GM19452 (cell line): ENCODE data around the gene ANKRD65.
"Not testable (repeated sequence)": the region's sequence is repeated elsewhere in the genome, so short reads cannot be mapped to it uniquely, and the experiment has no call there.

Experiments
- ATAC-seq: cut with Tn5 transposase; IDR thresholded peaks from one replicate; pipeline ENCODE4 v1.9.1; 2021; ENCODE audit not compliant: unreplicated experiment

ANKRD65 gene

GRCh38 chr1:1399187-1399871 lies 21.7 kb downstream of the ANKRD65 start, which contains the start of gene CCNL2:
Gene CCNL2, minus strand, starts transcription at chr1:1399335. Its CDS starts 29 bp downstream, at chr1:1399306.
- ATAC-seq = peak; percentile 91

- peak; percentile 3 for ATAC-seq
Measured at GRCh38 chr1:1398677-1399186, 22.3 kb downstream of the ANKRD65 start.

- ATAC-seq = no peak
Measured at GRCh38 chr1:1397839-1398523, 23.1 kb downstream of the ANKRD65 start.

- no peak for ATAC-seq
Measured at GRCh38 chr1:1395166-1395565, 25.9 kb downstream of the ANKRD65 start.

GRCh38 chr1:1394116-1394515 lies 27.0 kb downstream of the ANKRD65 start:
- no peak for ATAC-seq

- ATAC-seq = no peak
Measured at GRCh38 chr1:1393428-1393827, 27.6 kb downstream of the ANKRD65 start.

GRCh38 chr1:1393014-1393413 lies 28.1 kb downstream of the ANKRD65 start:
- ATAC-seq = no peak

GRCh38 chr1:1391225-1391624 lies 29.9 kb downstream of the ANKRD65 start:
- no peak for ATAC-seq

GRCh38 chr1:1390675-1391074 lies 30.4 kb downstream of the ANKRD65 start:
- no peak for ATAC-seq

GRCh38 chr1:1388078-1388472 lies 33.0 kb downstream of the ANKRD65 start:
- no peak for ATAC-seq

- no peak for ATAC-seq
Measured at GRCh38 chr1:1387098-1388077, 33.7 kb downstream of the ANKRD65 start.

- no peak for ATAC-seq
Measured at GRCh38 chr1:1385931-1386330, 35.1 kb downstream of the ANKRD65 start.

GRCh38 chr1:1385339-1385738 lies 35.7 kb downstream of the ANKRD65 start:
- not testable (repeated sequence) for ATAC-seq

GRCh38 chr1:1381294-1381693 lies 39.8 kb downstream of the ANKRD65 start:
- no peak for ATAC-seq

GRCh38 chr1:1380860-1381259 lies 40.2 kb downstream of the ANKRD65 start:
- ATAC-seq = no peak

GRCh38 chr1:1377540-1378205 lies 43.4 kb downstream of the ANKRD65 start:
- no peak for ATAC-seq

GRCh38 chr1:1376551-1377226 lies 44.4 kb downstream of the ANKRD65 start:
- ATAC-seq = no peak

GRCh38 chr1:1374929-1375662 lies 46.0 kb downstream of the ANKRD65 start, which contains the start of gene AURKAIP1:
Gene AURKAIP1, minus strand, starts transcription at chr1:1375207. Its CDS starts 451 bp downstream, at chr1:1374756.
- ATAC-seq = peak; percentile 87

- no peak for ATAC-seq
Measured at GRCh38 chr1:1374589-1374928, 46.5 kb downstream of the ANKRD65 start.
